Hepatocyte (in vitro differentiated cells): Measurements from ENCODE around the gene KCNMA1.

Experiments
- EZH2 ChIP-seq: fragments of 200-600 bp; sonication (generic); IDR thresholded peaks from 2 replicates; pipeline ENCODE4 v1.6.1; 2016; ENCODE audit warnings: antibody characterized with exemption, mild to moderate bottlenecking, borderline replicate concordance
- EZH2phosphoT487 ChIP-seq: fragments of 200-600 bp; sonication (generic); IDR thresholded peaks from one replicate; pipeline ENCODE4 v1.6.1; 2018; ENCODE audit warnings: antibody characterized with exemption, mild to moderate bottlenecking, low read depth, moderate library complexity; ENCODE audit not compliant: unreplicated experiment, severe bottlenecking
- TF ChIP-seq, protein P1 (sequence below): fragments of 200-600 bp; sonication (generic); IDR thresholded peaks from 2 replicates; pipeline ENCODE4 v1.5.1; 2016; ENCODE audit warnings: antibody characterized with exemption, mild to moderate bottlenecking; ENCODE audit not compliant: poor library complexity

DNA sequence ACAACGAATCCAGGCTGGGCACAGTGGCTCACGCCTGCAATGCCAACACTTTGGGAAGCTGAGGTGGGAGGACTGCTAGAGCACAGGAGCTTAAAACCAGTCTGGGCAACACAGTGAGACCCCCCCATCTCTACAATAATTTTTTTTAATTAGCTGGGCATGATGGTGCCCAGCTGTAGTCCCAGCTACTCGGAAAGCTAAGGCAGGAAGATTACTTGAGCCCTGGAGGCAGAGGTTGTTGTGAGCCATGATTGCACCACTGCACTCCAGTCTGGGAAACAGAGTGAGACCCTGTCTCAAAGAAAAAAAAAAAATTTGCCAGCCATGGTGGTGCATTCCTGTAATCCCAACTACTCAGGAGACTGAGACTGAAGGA, 396.3 kb downstream of the KCNMA1 start:
- TF ChIP-seq, protein P1, sequence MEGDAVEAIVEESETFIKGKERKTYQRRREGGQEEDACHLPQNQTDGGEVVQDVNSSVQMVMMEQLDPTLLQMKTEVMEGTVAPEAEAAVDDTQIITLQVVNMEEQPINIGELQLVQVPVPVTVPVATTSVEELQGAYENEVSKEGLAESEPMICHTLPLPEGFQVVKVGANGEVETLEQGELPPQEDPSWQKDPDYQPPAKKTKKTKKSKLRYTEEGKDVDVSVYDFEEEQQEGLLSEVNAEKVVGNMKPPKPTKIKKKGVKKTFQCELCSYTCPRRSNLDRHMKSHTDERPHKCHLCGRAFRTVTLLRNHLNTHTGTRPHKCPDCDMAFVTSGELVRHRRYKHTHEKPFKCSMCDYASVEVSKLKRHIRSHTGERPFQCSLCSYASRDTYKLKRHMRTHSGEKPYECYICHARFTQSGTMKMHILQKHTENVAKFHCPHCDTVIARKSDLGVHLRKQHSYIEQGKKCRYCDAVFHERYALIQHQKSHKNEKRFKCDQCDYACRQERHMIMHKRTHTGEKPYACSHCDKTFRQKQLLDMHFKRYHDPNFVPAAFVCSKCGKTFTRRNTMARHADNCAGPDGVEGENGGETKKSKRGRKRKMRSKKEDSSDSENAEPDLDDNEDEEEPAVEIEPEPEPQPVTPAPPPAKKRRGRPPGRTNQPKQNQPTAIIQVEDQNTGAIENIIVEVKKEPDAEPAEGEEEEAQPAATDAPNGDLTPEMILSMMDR: no peak
- TF ChIP-seq EZH2: no peak
- TF ChIP-seq EZH2phosphoT487: no peak
